Activated CD4-positive, alpha-beta T cell treated with anti-CD3 and anti-CD28 coated beads, Interleukin-2, amount 10 ng/mL, durations not matched to agents 7 days and 5 days (primary cell): Measurements from ENCODE around the gene SUN3. TPM values are rescaled to one million over a fixed set of nuclear protein-coding genes. Genes with fewer than 3 reads are reported as not detected.

Experiments used
- CTCF ChIA-PET: fragments of 350-600 bp; sonication (Branson Sonifier 250); formaldehyde crosslinking; loops from one replicate; lab custom pipeline; 2021; ENCODE audit warnings: antibody characterized with exemption; lab: Charles Lee
- POLR2A ChIA-PET: fragments of 350-600 bp; sonication (Branson Sonifier 250); formaldehyde crosslinking; loops from one replicate; lab custom pipeline; 2021; ENCODE audit warnings: antibody characterized with exemption; lab: Charles Lee
- DNase-seq: peaks from one replicate; pipeline ENCODE4 v3.0.0-alpha.2; 2020
- H3K27ac Mint-ChIP-seq: one replicate; pipeline ENCODE4 v1.8.0; 2021; ENCODE audit warnings: mild to moderate bottlenecking, moderate library complexity, mixed read lengths
- H3K27me3 Mint-ChIP-seq: one replicate; pipeline ENCODE4 v1.8.0; 2021; ENCODE audit warnings: mixed read lengths
- H3K36me3 Mint-ChIP-seq: one replicate; pipeline ENCODE4 v1.8.0; 2021; ENCODE audit warnings: low read depth, mixed read lengths
- H3K4me1 Mint-ChIP-seq: one replicate; pipeline ENCODE4 v1.8.0; 2021; ENCODE audit warnings: mixed read lengths
- H3K4me3 Mint-ChIP-seq: one replicate; pipeline ENCODE4 v1.8.0; 2021; ENCODE audit warnings: mild to moderate bottlenecking, moderate library complexity, mixed read lengths
- H3K9me3 Mint-ChIP-seq: one replicate; pipeline ENCODE4 v1.8.0; 2021; ENCODE audit warnings: mixed read lengths
- total RNA-seq, 2 experiments: library from RNA; stranded (reverse); gene quantifications; one replicate each; pipeline ENCODE4 v1.2.3, GENCODE V29; 2021

SUN3 gene
- under 1 TPM in 1 of 2 experiments, not detected in 1; 0.64 TPM for total RNA-seq

GRCh38 chr7:48028938-48029337 lies at the start of gene SUN3:
Gene SUN3 (minus strand): TSS chr7:48029107. CDS start chr7:48028938, 169 bp downstream.
- CTCF ChIA-PET: no interaction called here

GRCh38 chr7:48078470-48078869 lies 49.6 kb upstream of the SUN3 start:
- ChIA-PET CTCF (interaction anchor here (0.9 to 1.2 kb wide), 3 partner anchors 10 to 39 kb away, joined by 3 to 6 read pairs (median 4); no protein-coding TSS in a partner anchor), POLR2A (no interaction called here)
- H3K36me3 Mint-ChIP-seq: peaks cover 4% of the 10 kb centered on the region
- H3K27me3 Mint-ChIP-seq: no peaks in the 10 kb centered on the region
- H3K9me3 Mint-ChIP-seq: peaks cover 4% of the 10 kb centered on the region
- peaks cover 23% of the 10 kb centered on the region for H3K4me1 Mint-ChIP-seq
- no peak for DNase-seq
- no peak overlapping the region for H3K27ac Mint-ChIP-seq
- H3K4me3 Mint-ChIP-seq: no peak overlapping the region

More at GRCh38 chr7:48028938-48029337, at the start of gene SUN3:
- Mint-ChIP-seq H3K4me1 (no peaks in the 10 kb centered on the region), H3K36me3 (no peaks in the 10 kb centered on the region), H3K9me3 (peaks cover 2% of the 10 kb centered on the region), H3K4me3 (no peak within 1 kb of the TSS), H3K27me3 (peaks cover 47% of the 10 kb centered on the region), H3K27ac (no peak within 1 kb of the TSS)
- DNase-seq: no peak
- POLR2A ChIA-PET: interaction anchor here (0.5 to 0.7 kb wide), 2 partner anchors 10 to 55 kb away, joined by 3 to 4 read pairs; no protein-coding TSS in a partner anchor

- no peak overlapping the region for H3K4me3 Mint-ChIP-seq
- ChIA-PET CTCF (interaction anchor here (1.2 kb wide), 1 partner anchor 23 kb away, joined by 3 read pairs; no protein-coding TSS in a partner anchor), POLR2A (no interaction called here)
- H3K27ac Mint-ChIP-seq: no peak overlapping the region
- DNase-seq: no peak
- H3K4me1 Mint-ChIP-seq: peaks cover 12% of the 10 kb centered on the region
- H3K27me3 Mint-ChIP-seq: no peaks in the 10 kb centered on the region
- H3K9me3 Mint-ChIP-seq: peaks cover 4% of the 10 kb centered on the region
- no peaks in the 10 kb centered on the region for H3K36me3 Mint-ChIP-seq
Observed at GRCh38 chr7:48077423-48077822, 48.5 kb upstream of the SUN3 start.

- CTCF ChIA-PET: interaction anchor here (3.0 kb wide), 1 partner anchor 11 kb away, joined by 11 read pairs; no protein-coding TSS in a partner anchor
- POLR2A ChIA-PET: no interaction called here
- no peak overlapping the region for H3K4me3 Mint-ChIP-seq
- H3K36me3 Mint-ChIP-seq: peaks cover 3% of the 10 kb centered on the region
- H3K9me3 Mint-ChIP-seq: peaks cover 7% of the 10 kb centered on the region
- DNase-seq: no peak
- no peak overlapping the region for H3K27ac Mint-ChIP-seq
- peaks cover 6% of the 10 kb centered on the region for H3K4me1 Mint-ChIP-seq
- H3K27me3 Mint-ChIP-seq: no peaks in the 10 kb centered on the region
Observed at GRCh38 chr7:48074204-48074654, 45.3 kb upstream of the SUN3 start.

GRCh38 chr7:48067475-48067874 lies 38.6 kb upstream of the SUN3 start:
- H3K27ac Mint-ChIP-seq: no peak overlapping the region
- peaks cover 7% of the 10 kb centered on the region for H3K36me3 Mint-ChIP-seq
- H3K4me3 Mint-ChIP-seq: no peak overlapping the region
- H3K9me3 Mint-ChIP-seq: peaks cover 10% of the 10 kb centered on the region
- H3K27me3 Mint-ChIP-seq: peaks cover 8% of the 10 kb centered on the region
- POLR2A ChIA-PET: no interaction called here
- no peaks in the 10 kb centered on the region for H3K4me1 Mint-ChIP-seq
- CTCF ChIA-PET: interaction anchor here (1.1 kb wide), 1 partner anchor 9 kb away, joined by 4 read pairs; no protein-coding TSS in a partner anchor
- no peak for DNase-seq

GRCh38 chr7:48063985-48064384 lies 35.1 kb upstream of the SUN3 start:
- H3K4me1 Mint-ChIP-seq: peaks cover 2% of the 10 kb centered on the region
- H3K36me3 Mint-ChIP-seq: peaks cover 4% of the 10 kb centered on the region
- peaks cover 7% of the 10 kb centered on the region for H3K9me3 Mint-ChIP-seq
- H3K4me3 Mint-ChIP-seq: no peak overlapping the region
- DNase-seq: no peak
- no peak overlapping the region for H3K27ac Mint-ChIP-seq
- H3K27me3 Mint-ChIP-seq: peaks cover 8% of the 10 kb centered on the region
- CTCF ChIA-PET: no interaction called here
- POLR2A ChIA-PET: no interaction called here

GRCh38 chr7:48059706-48060105 lies 30.8 kb upstream of the SUN3 start:
- Mint-ChIP-seq H3K27me3 (peaks cover 14% of the 10 kb centered on the region), H3K4me1 (peaks cover 2% of the 10 kb centered on the region), H3K4me3 (no peak overlapping the region), H3K27ac (no peak overlapping the region), H3K9me3 (peaks cover 10% of the 10 kb centered on the region), H3K36me3 (peaks cover 6% of the 10 kb centered on the region)
- POLR2A ChIA-PET: no interaction called here
- no peak for DNase-seq
- CTCF ChIA-PET: interaction anchor here (1.4 kb wide), 1 partner anchor 18 kb away, joined by 3 read pairs; no protein-coding TSS in a partner anchor

GRCh38 chr7:48058990-48059389 lies 30.1 kb upstream of the SUN3 start:
- POLR2A ChIA-PET: no interaction called here
- CTCF ChIA-PET: no interaction called here
- Mint-ChIP-seq H3K36me3 (peaks cover 6% of the 10 kb centered on the region), H3K27ac (no peak overlapping the region), H3K4me3 (no peak overlapping the region), H3K9me3 (peaks cover 12% of the 10 kb centered on the region), H3K4me1 (peaks cover 2% of the 10 kb centered on the region), H3K27me3 (peaks cover 14% of the 10 kb centered on the region)
- DNase-seq: no peak

- H3K4me1 Mint-ChIP-seq: no peaks in the 10 kb centered on the region
- CTCF ChIA-PET: interaction anchor here (0.6 to 2.2 kb wide), 3 partner anchors 24 to 93 kb away, joined by 3 to 4 read pairs (median 4); no protein-coding TSS in a partner anchor
Observed at GRCh38 chr7:48053736-48054135, 24.8 kb upstream of the SUN3 start.

GRCh38 chr7:48052748-48053147 lies 23.8 kb upstream of the SUN3 start:
- Mint-ChIP-seq H3K36me3 (peaks cover 2% of the 10 kb centered on the region), H3K27ac (no peak overlapping the region), H3K4me3 (no peak overlapping the region), H3K27me3 (peaks cover 6% of the 10 kb centered on the region), H3K4me1 (no peaks in the 10 kb centered on the region), H3K9me3 (peaks cover 5% of the 10 kb centered on the region)
- DNase-seq: no peak
- CTCF ChIA-PET: interaction anchor here (2.2 kb wide), 1 partner anchor 57 kb away, joined by 4 read pairs; no protein-coding TSS in a partner anchor
- POLR2A ChIA-PET: no interaction called here

More at GRCh38 chr7:48053736-48054135, 24.8 kb upstream of the SUN3 start:
- no peak overlapping the region for H3K4me3 Mint-ChIP-seq
- no peak overlapping the region for H3K27ac Mint-ChIP-seq
- peaks cover 2% of the 10 kb centered on the region for H3K36me3 Mint-ChIP-seq
- no peak for DNase-seq
- peaks cover 6% of the 10 kb centered on the region for H3K27me3 Mint-ChIP-seq
- peaks cover 5% of the 10 kb centered on the region for H3K9me3 Mint-ChIP-seq
- POLR2A ChIA-PET: no interaction called here

- no peak overlapping the region for H3K4me3 Mint-ChIP-seq
- H3K9me3 Mint-ChIP-seq: peaks cover 3% of the 10 kb centered on the region
- POLR2A ChIA-PET: no interaction called here
- no peaks in the 10 kb centered on the region for H3K36me3 Mint-ChIP-seq
- CTCF ChIA-PET: interaction anchor here (1.6 kb wide), 1 partner anchor 14 kb away, joined by 4 read pairs; the partner anchor contains the start of gene C7orf57
- no peak overlapping the region for H3K27ac Mint-ChIP-seq
- peaks cover under 1% of the 10 kb centered on the region for H3K27me3 Mint-ChIP-seq
- peaks cover 18% of the 10 kb centered on the region for H3K4me1 Mint-ChIP-seq
- DNase-seq: no peak
Observed at GRCh38 chr7:48049850-48050249, 20.9 kb upstream of the SUN3 start.

GRCh38 chr7:48048113-48048512 lies 19.2 kb upstream of the SUN3 start:
- Mint-ChIP-seq H3K27ac (no peak overlapping the region), H3K36me3 (no peaks in the 10 kb centered on the region), H3K4me1 (peaks cover 22% of the 10 kb centered on the region), H3K4me3 (no peak overlapping the region), H3K9me3 (no peaks in the 10 kb centered on the region), H3K27me3 (peaks cover 1% of the 10 kb centered on the region)
- no peak for DNase-seq
- ChIA-PET POLR2A (no interaction called here), CTCF (interaction anchor here (0.5 kb wide), 1 partner anchor 80 kb away, joined by 4 read pairs; no protein-coding TSS in a partner anchor)

- H3K4me1 Mint-ChIP-seq: peaks cover 33% of the 10 kb centered on the region
- no peak overlapping the region for H3K4me3 Mint-ChIP-seq
Observed at GRCh38 chr7:48046458-48046857, 17.6 kb upstream of the SUN3 start.

More at GRCh38 chr7:48046458-48046857, 17.6 kb upstream of the SUN3 start:
- no peak overlapping the region for H3K27ac Mint-ChIP-seq
- H3K36me3 Mint-ChIP-seq: no peaks in the 10 kb centered on the region
- no peaks in the 10 kb centered on the region for H3K9me3 Mint-ChIP-seq
- DNase-seq: peak; percentile 44
- POLR2A ChIA-PET: no interaction called here
- CTCF ChIA-PET: no interaction called here
- H3K27me3 Mint-ChIP-seq: peaks cover 1% of the 10 kb centered on the region
